Measurements from ENCODE around the gene PRCD.
"Not testable (repeated sequence)": the region's sequence is repeated elsewhere in the genome, so short reads cannot be mapped to it uniquely, and the experiment has no call there.

PRCD gene

DNA sequence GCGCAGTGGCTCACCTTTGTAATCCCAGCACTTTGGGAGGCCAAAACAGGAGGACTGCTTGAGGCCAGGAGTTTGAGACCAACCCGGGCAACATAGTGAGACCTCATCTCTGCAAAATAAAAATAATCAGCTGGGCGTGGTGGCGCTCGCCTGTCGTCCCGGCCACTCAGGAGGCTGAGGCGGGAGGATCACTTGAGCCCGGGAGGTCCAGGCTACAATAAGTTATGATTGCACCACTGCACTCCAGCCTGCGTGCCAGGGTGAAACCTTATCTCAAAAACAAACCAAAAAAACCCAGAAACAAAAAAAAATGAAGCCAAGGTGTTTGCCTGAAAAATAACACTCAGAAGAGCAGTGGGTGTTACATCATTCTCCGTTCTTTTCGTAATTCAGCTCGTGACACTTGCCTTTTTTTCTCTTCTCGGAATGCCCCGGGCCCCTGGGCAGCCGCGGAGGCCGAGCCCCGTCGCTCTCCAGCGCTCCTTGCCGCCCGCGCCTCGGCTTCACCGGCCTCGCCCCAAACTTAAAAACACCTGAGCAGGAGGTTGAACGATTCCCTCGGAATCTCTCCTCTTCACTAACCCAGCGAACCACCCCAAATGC is 17.0 kb downstream of the PRCD start:
- no peaks in the 10 kb centered on the region for H3K36me3 ChIP-seq (ENCODE audit: insufficient read depth, low read length)
- H3K27ac ChIP-seq (ENCODE audit: low read depth, low read length), result peak overlapping the region; percentile 17
- H3K9me3 ChIP-seq (ENCODE audit: low read length), result no peaks in the 10 kb centered on the region
- H3K27me3 ChIP-seq (ENCODE audit: control insufficient read depth in 1 of 2, insufficient read depth in 2 of 2, low read length in 2 of 2), result no peaks in the 10 kb centered on the region
- H3K4me1 ChIP-seq (ENCODE audit: insufficient read depth, low read length), result peaks cover 38% of the 10 kb centered on the region
- peak overlapping the region; percentile 69 to 98 for H3K4me3 ChIP-seq (ENCODE audit: low read depth in 1 of 2, low read length in 2 of 2)
- peak overlapping the region; percentile 94 for H3K9ac ChIP-seq (ENCODE audit: low read length)

GRCh38 chr17:76557368-76558197 is 17.7 kb downstream of the PRCD start:
- no peaks in the 10 kb centered on the region for H3K9me3 ChIP-seq (ENCODE audit: low read length)
- no peaks in the 10 kb centered on the region for H3K27me3 ChIP-seq (ENCODE audit: control insufficient read depth in 1 of 2, insufficient read depth in 2 of 2, low read length in 2 of 2)
- H3K36me3 ChIP-seq (ENCODE audit: insufficient read depth, low read length), result no peaks in the 10 kb centered on the region
- H3K4me1 ChIP-seq (ENCODE audit: insufficient read depth, low read length), result peaks cover 41% of the 10 kb centered on the region
- H3K27ac ChIP-seq (ENCODE audit: low read depth, low read length), result peak overlapping the region; percentile 17
- H3K4me3 ChIP-seq (ENCODE audit: low read depth in 1 of 2, low read length in 2 of 2), result peak overlapping the region; percentile 69 to 98
- peak overlapping the region; percentile 94 for H3K9ac ChIP-seq (ENCODE audit: low read length)

GRCh38 chr17:76558198-76559095 is 18.6 kb downstream of the PRCD start:
- no peaks in the 10 kb centered on the region for H3K27me3 ChIP-seq (ENCODE audit: control insufficient read depth in 1 of 2, insufficient read depth in 2 of 2, low read length in 2 of 2)
- H3K9me3 ChIP-seq (ENCODE audit: low read length), result no peaks in the 10 kb centered on the region
- peak overlapping the region; percentile 17 for H3K27ac ChIP-seq (ENCODE audit: low read depth, low read length)
- H3K4me1 ChIP-seq (ENCODE audit: insufficient read depth, low read length), result peaks cover 46% of the 10 kb centered on the region
- peak overlapping the region; percentile 69 to 98 for H3K4me3 ChIP-seq (ENCODE audit: low read depth in 1 of 2, low read length in 2 of 2)
- H3K36me3 ChIP-seq (ENCODE audit: insufficient read depth, low read length), result no peaks in the 10 kb centered on the region
- H3K9ac ChIP-seq (ENCODE audit: low read length), result peak overlapping the region; percentile 94

DNA sequence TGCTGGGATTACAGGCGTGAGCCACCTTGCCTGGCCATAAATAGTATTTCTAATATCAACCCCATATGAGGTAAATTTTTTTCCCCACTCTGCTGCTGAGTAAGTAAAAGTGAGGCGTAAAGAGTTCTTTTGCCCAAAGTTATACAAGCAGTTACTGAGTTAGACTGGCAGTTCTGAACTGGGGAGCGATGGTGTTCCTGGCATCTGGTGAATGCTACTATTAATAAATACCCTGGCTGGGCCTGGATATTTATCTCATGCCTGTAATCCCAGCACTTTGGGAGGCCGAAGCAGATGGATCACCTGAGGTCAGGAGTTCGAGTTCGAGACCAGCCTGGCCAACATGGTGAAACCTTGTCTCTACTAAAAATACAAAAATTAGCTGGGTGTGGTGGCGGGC is 19.6 kb downstream of the PRCD start:
- not testable (repeated sequence) for H3K27ac ChIP-seq (ENCODE audit: low read depth, low read length); H3K9ac ChIP-seq (ENCODE audit: low read length)

DNA sequence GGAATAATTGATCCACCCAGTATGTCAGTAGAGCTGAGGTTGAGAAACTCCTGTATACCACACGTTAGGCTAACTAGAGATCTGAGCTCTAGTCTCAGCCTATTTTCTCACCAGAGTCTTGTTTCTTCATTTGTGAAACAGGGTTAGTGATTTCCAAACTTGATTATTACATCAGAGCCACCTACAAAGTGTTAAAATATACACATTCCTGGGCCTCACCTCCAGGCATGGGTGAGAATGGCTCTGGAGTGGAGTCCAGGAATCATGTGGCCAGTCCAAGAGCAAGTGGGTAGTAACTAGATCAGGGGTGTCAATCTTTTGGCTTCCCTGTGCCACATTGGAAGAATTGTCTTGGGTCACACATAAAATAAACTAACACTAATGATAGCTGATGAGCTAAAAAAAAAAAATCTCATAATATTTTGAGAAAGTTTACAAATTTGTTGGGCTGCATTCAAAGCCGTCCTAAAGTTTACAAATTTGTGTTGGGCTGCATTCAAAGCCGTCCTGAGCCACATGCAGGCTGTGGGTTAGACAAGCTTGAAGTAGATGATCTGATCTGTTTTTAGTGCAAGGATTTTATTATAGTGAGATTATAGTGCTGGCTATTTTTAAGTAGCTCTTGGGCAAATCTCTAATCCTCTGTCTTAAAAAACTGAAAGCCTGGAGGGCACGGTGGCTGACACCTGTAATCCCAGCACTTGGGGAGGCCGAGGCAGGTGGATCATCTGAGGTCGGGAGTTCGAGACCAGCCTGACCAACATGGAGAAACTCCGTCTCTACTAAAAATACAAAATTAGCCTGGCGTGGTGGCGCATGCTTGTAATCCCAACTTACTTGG is 20.4 kb downstream of the PRCD start:
- Histone ChIP-seq H3K4me3 (ENCODE audit: low read depth in 1 of 2, low read length in 2 of 2) (no peak overlapping the region), H3K9me3 (ENCODE audit: low read length) (no peaks in the 10 kb centered on the region), H3K27ac (ENCODE audit: low read depth, low read length) (no peak overlapping the region), H3K27me3 (ENCODE audit: control insufficient read depth in 1 of 2, insufficient read depth in 2 of 2, low read length in 2 of 2) (no peaks in the 10 kb centered on the region), H3K36me3 (ENCODE audit: insufficient read depth, low read length) (peaks cover 7% of the 10 kb centered on the region), H3K9ac (ENCODE audit: low read length) (no peak overlapping the region), H3K4me1 (ENCODE audit: insufficient read depth, low read length) (peaks cover 46% of the 10 kb centered on the region)

More for the DNA sequence above, 19.6 kb downstream of the PRCD start:
- H3K36me3 ChIP-seq (ENCODE audit: insufficient read depth, low read length); H3K9me3 ChIP-seq (ENCODE audit: low read length); H3K4me3 ChIP-seq (ENCODE audit: low read depth in 1 of 2, low read length in 2 of 2); H3K27me3 ChIP-seq (ENCODE audit: control insufficient read depth in 1 of 2, insufficient read depth in 2 of 2, low read length in 2 of 2): not testable (repeated sequence)
- H3K4me1 ChIP-seq (ENCODE audit: insufficient read depth, low read length), result peaks cover 46% of the 10 kb centered on the region

DNA sequence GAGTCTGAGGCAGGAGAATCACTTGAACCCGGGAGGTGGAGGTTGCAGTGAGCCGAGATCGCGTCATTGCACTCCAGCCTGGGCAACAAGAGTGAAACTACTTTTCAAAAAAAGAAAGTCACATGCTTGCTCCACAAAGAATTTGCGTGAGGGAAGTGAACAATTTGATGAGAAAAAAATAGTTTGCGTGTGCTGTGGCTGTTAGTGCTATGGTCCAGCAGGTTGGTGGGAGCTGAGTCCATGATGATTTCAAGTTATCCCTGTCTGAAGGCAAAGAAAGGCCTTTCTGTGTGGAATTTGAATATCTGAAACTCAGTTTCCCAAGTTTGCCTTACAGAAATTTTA is 21.0 kb downstream of the PRCD start:
- Histone ChIP-seq H3K9ac (ENCODE audit: low read length) (no peak overlapping the region), H3K4me1 (ENCODE audit: insufficient read depth, low read length) (peaks cover 46% of the 10 kb centered on the region), H3K9me3 (ENCODE audit: low read length) (no peaks in the 10 kb centered on the region), H3K27me3 (ENCODE audit: control insufficient read depth in 1 of 2, insufficient read depth in 2 of 2, low read length in 2 of 2) (no peaks in the 10 kb centered on the region), H3K27ac (ENCODE audit: low read depth, low read length) (no peak overlapping the region), H3K36me3 (ENCODE audit: insufficient read depth, low read length) (peaks cover 13% of the 10 kb centered on the region), H3K4me3 (ENCODE audit: low read depth in 1 of 2, low read length in 2 of 2) (no peak overlapping the region)

DNA sequence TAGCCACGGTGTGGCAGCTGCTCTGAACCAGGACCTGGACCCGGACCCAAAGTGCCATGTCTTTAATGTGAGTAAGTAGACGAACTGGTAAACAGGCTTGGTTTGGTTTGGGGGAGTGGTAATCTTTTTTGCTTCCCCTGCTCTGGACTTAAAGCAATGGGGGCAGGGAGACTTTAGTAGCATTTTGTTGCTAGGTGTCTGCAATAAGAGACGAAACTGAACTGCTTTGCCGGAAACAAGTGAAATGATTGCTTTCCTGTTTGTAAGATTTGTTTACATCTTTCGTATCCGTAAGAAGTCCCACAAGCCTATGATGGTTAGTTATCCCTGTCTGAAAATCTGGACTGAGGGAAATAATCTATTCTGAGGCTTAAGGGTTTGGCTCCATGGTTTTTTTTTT is 21.5 kb downstream of the PRCD start:
- H3K4me3 ChIP-seq (ENCODE audit: low read depth in 1 of 2, low read length in 2 of 2), result no peak overlapping the region
- H3K9ac ChIP-seq (ENCODE audit: low read length), result no peak overlapping the region
- no peak overlapping the region for H3K27ac ChIP-seq (ENCODE audit: low read depth, low read length)
- peaks cover 16% of the 10 kb centered on the region for H3K36me3 ChIP-seq (ENCODE audit: insufficient read depth, low read length)
- H3K4me1 ChIP-seq (ENCODE audit: insufficient read depth, low read length), result peaks cover 46% of the 10 kb centered on the region
- no peaks in the 10 kb centered on the region for H3K9me3 ChIP-seq (ENCODE audit: low read length)
- no peaks in the 10 kb centered on the region for H3K27me3 ChIP-seq (ENCODE audit: control insufficient read depth in 1 of 2, insufficient read depth in 2 of 2, low read length in 2 of 2)

- Histone ChIP-seq H3K9ac (ENCODE audit: low read length) (no peak overlapping the region), H3K36me3 (ENCODE audit: insufficient read depth, low read length) (peaks cover 16% of the 10 kb centered on the region), H3K27me3 (ENCODE audit: control insufficient read depth in 1 of 2, insufficient read depth in 2 of 2, low read length in 2 of 2) (no peaks in the 10 kb centered on the region), H3K9me3 (ENCODE audit: low read length) (no peaks in the 10 kb centered on the region), H3K4me1 (ENCODE audit: insufficient read depth, low read length) (peaks cover 42% of the 10 kb centered on the region), H3K4me3 (ENCODE audit: low read depth in 1 of 2, low read length in 2 of 2) (no peak overlapping the region), H3K27ac (ENCODE audit: low read depth, low read length) (no peak overlapping the region)
Measured at GRCh38 chr17:76561799-76562268, 22.0 kb downstream of the PRCD start.

DNA sequence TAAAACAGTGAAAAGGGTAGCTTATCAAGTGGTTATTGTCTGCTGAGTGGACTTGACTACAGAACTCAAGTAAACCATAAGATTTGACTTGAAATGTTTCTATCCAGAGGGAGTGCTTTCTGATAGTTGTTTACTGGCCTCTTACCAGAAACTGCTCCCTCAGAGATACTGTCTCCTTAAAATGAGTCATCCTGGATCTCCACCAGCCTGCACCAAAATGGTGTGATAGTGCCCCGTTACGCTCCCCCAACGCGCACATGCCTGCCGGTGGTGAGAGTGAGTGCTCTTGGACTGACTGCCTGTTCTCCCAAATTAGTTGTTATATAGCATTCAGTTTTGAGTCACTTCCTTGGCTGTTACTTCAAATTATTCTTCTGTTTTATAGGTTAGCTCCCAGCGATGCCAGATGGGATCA is 22.9 kb downstream of the PRCD start:
- Histone ChIP-seq H3K4me1 (ENCODE audit: insufficient read depth, low read length) (peaks cover 42% of the 10 kb centered on the region), H3K4me3 (ENCODE audit: low read depth in 1 of 2, low read length in 2 of 2) (no peak overlapping the region), H3K9me3 (ENCODE audit: low read length) (no peaks in the 10 kb centered on the region), H3K27ac (ENCODE audit: low read depth, low read length) (no peak overlapping the region), H3K36me3 (ENCODE audit: insufficient read depth, low read length) (peaks cover 16% of the 10 kb centered on the region), H3K27me3 (ENCODE audit: control insufficient read depth in 1 of 2, insufficient read depth in 2 of 2, low read length in 2 of 2) (no peaks in the 10 kb centered on the region), H3K9ac (ENCODE audit: low read length) (no peak overlapping the region)

GRCh38 chr17:76563359-76563758 is 23.5 kb downstream of the PRCD start:
- not testable (repeated sequence) for H3K27me3 ChIP-seq (ENCODE audit: control insufficient read depth in 1 of 2, insufficient read depth in 2 of 2, low read length in 2 of 2); H3K9ac ChIP-seq (ENCODE audit: low read length); H3K9me3 ChIP-seq (ENCODE audit: low read length); H3K27ac ChIP-seq (ENCODE audit: low read depth, low read length); H3K4me3 ChIP-seq (ENCODE audit: low read depth in 1 of 2, low read length in 2 of 2)
- Histone ChIP-seq H3K36me3 (ENCODE audit: insufficient read depth, low read length) (peaks cover 16% of the 10 kb centered on the region), H3K4me1 (ENCODE audit: insufficient read depth, low read length) (peaks cover 39% of the 10 kb centered on the region)

Data from muscle layer of colon (tissue), 2 donors.